NB4 (cell line): ENCODE results near the gene THAP12.

ENCODE experiments used
- POLR2A ChIP-seq: IDR thresholded peaks from 2 replicates; pipeline ENCODE4 v1.6.1; 2011; ENCODE audit warnings: mild to moderate bottlenecking; ENCODE audit not compliant: insufficient read length; ENCODE audit errors: extremely low read depth
- TF ChIP-seq, protein P1 (sequence below): IDR thresholded peaks from one replicate; pipeline ENCODE4 v1.5.1; 2012; ENCODE audit warnings: low read depth, low read length

DNA sequence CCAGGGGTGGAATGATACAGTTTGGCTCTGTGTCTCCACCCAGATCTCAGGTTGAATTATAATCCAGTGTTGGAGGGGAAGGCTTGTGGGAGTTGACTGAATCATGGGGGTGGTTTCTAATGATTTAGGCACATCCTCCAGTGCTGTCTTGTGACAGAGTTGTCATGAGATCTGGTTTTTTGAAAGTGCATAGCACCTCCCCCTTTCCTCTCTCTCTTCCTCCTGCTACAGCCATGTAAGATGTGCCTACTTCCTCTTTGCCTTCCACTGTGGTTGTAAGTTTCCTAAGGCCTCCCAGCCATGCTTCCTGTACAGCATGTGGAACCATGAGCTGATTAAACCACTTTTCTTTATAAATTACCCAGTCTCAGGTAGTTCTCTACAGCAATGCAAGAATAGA is 45.1 kb downstream of the THAP12 start:
- TF ChIP-seq, protein P1, sequence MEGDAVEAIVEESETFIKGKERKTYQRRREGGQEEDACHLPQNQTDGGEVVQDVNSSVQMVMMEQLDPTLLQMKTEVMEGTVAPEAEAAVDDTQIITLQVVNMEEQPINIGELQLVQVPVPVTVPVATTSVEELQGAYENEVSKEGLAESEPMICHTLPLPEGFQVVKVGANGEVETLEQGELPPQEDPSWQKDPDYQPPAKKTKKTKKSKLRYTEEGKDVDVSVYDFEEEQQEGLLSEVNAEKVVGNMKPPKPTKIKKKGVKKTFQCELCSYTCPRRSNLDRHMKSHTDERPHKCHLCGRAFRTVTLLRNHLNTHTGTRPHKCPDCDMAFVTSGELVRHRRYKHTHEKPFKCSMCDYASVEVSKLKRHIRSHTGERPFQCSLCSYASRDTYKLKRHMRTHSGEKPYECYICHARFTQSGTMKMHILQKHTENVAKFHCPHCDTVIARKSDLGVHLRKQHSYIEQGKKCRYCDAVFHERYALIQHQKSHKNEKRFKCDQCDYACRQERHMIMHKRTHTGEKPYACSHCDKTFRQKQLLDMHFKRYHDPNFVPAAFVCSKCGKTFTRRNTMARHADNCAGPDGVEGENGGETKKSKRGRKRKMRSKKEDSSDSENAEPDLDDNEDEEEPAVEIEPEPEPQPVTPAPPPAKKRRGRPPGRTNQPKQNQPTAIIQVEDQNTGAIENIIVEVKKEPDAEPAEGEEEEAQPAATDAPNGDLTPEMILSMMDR: no peak
- no peak for TF ChIP-seq POLR2A
